Keratinocyte (primary cell): ENCODE measurements around the gene HGS. TPM values are rescaled to one million over a fixed set of nuclear protein-coding genes. Genes with fewer than 3 reads are reported as not detected.

Source experiments
- DNase-seq: peaks from one replicate; pipeline ENCODE4 v3.0.0-alpha.2; 2011; ENCODE audit warnings: low read depth, missing footprints, low spot score
- FAIRE-seq: peaks from 2 replicates; lab custom pipeline; 2011; peaks lifted over from hg19 to GRCh38; lab: Jason Lieb, UNC
- H2AFZ ChIP-seq: 2 replicates; pipeline ENCODE4 v1.6.0; 2012; ENCODE audit warnings: low read length, control low read depth, inconsistent platforms; ENCODE audit not compliant: control insufficient read depth
- H3K27ac ChIP-seq: 2 replicates; pipeline ENCODE4 v1.5.1; 2011; ENCODE audit warnings: low read length; ENCODE audit not compliant: control insufficient read depth, insufficient read depth
- H3K27me3 ChIP-seq: 3 replicates; pipeline ENCODE4 v1.6.0; 2011; ENCODE audit warnings: low read length; ENCODE audit not compliant: control insufficient read depth, insufficient read depth; ENCODE audit errors: extremely low read depth
- H3K36me3 ChIP-seq, 2 experiments: 2 replicates in 1 of 2; 3 replicates in 1 of 2; pipeline ENCODE4 v1.5.1; 2011; ENCODE audit warnings: low read length in 2 of 2, mild to moderate bottlenecking in 1 of 2; ENCODE audit not compliant: control insufficient read depth in 2 of 2, insufficient read depth in 2 of 2; ENCODE audit errors: extremely low read depth in 1 of 2
- H3K4me1 ChIP-seq: 3 replicates; pipeline ENCODE4 v1.5.1; 2011; ENCODE audit warnings: low read length; ENCODE audit not compliant: control insufficient read depth, insufficient read depth; ENCODE audit errors: extremely low read depth
- H3K4me2 ChIP-seq: 3 replicates; pipeline ENCODE4 v1.6.0; 2011; ENCODE audit warnings: low read depth, low read length; ENCODE audit not compliant: control insufficient read depth, insufficient read depth; ENCODE audit errors: extremely low read depth
- H3K4me3 ChIP-seq, 3 experiments: fragments of 200-600 bp in 1 of 3; sonication (generic) in 1 of 3; 2 replicates in 2 of 3; 3 replicates in 1 of 3; pipeline ENCODE4 v1.5.1; 2011 to 2016; ENCODE audit warnings: low read length in 3 of 3, mild to moderate bottlenecking in 3 of 3, control low read depth in 2 of 3, inconsistent platforms in 1 of 3, low read depth in 1 of 3, mixed read lengths in 1 of 3, mixed run types in 1 of 3, moderate library complexity in 1 of 3; ENCODE audit not compliant: control insufficient read depth in 2 of 3, insufficient read depth in 2 of 3; ENCODE audit errors: extremely low read depth in 1 of 3
- H3K79me2 ChIP-seq: 2 replicates; pipeline ENCODE4 v1.6.0; 2012; ENCODE audit warnings: low read length; ENCODE audit not compliant: control insufficient read depth, insufficient read depth
- H3K9ac ChIP-seq: 3 replicates; pipeline ENCODE4 v1.6.0; 2011; ENCODE audit warnings: low read length; ENCODE audit not compliant: control insufficient read depth, insufficient read depth; ENCODE audit errors: extremely low read depth
- H3K9me1 ChIP-seq: 3 replicates; pipeline ENCODE4 v1.6.0; 2011; ENCODE audit warnings: low read length; ENCODE audit not compliant: control insufficient read depth, insufficient read depth; ENCODE audit errors: extremely low read depth
- H3K9me3 ChIP-seq: 2 replicates; pipeline ENCODE4 v1.5.1; 2012; ENCODE audit warnings: low read depth, low read length; ENCODE audit not compliant: control insufficient read depth
- H4K20me1 ChIP-seq: 3 replicates; pipeline ENCODE4 v1.6.0; 2011; ENCODE audit warnings: low read length; ENCODE audit not compliant: control insufficient read depth, insufficient read depth; ENCODE audit errors: extremely low read depth
- EZH2 ChIP-seq: IDR thresholded peaks from one replicate; pipeline ENCODE4 v1.6.1; 2012; ENCODE audit warnings: inconsistent platforms, mild to moderate bottlenecking, low read length, moderate library complexity
- dilution Hi-C: fragments of 300-500 bp; cut with MboI; formaldehyde crosslinking; loops from one replicate; pipeline ENCODE4 v1.7.0; 2020; ENCODE audit warnings: low sequenced_read_pairs; ENCODE audit not compliant: extremely low pct_ligation_motif_present
- polyA plus RNA-seq, 5 experiments: library from polyadenylated mRNA; depleted of rRNA in 3 of 5; stranded (reverse) in 3 of 5; stranded (forward) in 1 of 5; unstranded in 1 of 5; fragments of >200 nt; gene quantifications; 1 replicate in 1 of 5; 2 replicates in 3 of 5; 3 replicates in 1 of 5; pipeline versions ENCODE4 v1.2.1 to v1.2.3, GENCODE V29; 2011 to 2012; ENCODE audit warnings: missing spikeins in 2 of 5, low read depth in 1 of 5, low replicate concordance in 1 of 5
- small RNA-seq, 3 experiments: library from RNA; depleted of rRNA; stranded (forward); fragments of <200 nt; gene quantifications; one replicate each; pipeline ENCODE3, GENCODE V24; 2012; ENCODE audit warnings: low read depth in 3 of 3, low replicate concordance in 1 of 3; ENCODE audit not compliant: insufficient read length in 3 of 3
- TF ChIP-seq, protein P1 (sequence below), 3 experiments: IDR thresholded peaks in 1 of 3; conservative IDR thresholded peaks in 1 of 3; optimal IDR thresholded peaks in 1 of 3; 2 replicates in 2 of 3; 3 replicates in 1 of 3; pipeline versions ENCODE3 to v1.5.1; 2011; ENCODE audit warnings: low read length in 3 of 3, mild to moderate bottlenecking in 3 of 3, moderate library complexity in 2 of 3, control low read depth in 1 of 3, inconsistent platforms in 1 of 3; ENCODE audit not compliant: insufficient read depth in 2 of 3; ENCODE audit errors: extremely low read depth in 1 of 3

Gene HGS
- polyA plus RNA-seq, 1 donor (not counting 4 experiments of a cell fraction or from before 2014, with no cell fraction given), result 79.6 TPM

DNA sequence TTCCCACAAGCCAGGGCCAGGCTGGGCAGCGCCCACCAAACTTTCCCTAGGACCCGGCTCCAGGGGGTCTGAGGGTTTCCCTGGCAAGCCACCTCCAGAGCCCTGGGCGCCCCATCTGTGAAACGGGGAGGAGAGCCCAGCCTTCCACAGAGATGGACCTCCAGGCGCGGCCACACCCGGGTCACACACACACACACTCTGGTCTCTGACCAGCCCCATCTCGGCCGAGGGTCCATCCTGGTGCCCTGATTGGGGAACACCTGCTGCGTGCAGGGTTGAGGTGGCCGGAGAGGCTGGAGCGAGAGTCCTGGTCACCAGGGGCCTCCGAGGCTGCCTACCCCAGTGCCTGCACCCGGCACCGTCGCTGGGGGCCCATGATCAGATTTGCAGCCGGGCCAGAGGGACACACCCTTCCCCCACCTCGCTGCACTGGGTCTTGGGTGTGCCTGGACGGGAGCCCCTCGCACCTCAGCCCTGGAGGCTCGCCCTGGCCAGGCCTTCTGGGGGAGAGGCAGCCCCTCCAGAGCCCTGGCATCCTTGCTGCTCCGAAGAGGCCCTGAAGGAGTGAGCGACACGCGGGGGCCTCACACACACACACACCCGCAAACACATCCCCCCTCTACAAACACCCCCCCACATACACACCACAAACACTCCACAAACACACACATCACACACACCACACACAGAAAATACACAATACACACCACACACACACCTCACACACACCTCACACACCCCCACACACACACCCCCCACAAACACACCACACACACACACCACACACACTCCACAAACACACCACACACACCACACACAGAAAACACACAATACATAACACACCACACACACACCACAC is 58.0 kb downstream of the HGS start:
- no peak for FAIRE-seq
- no peak overlapping the region for H3K4me3 ChIP-seq
- H3K36me3 ChIP-seq, result no peaks in the 10 kb centered on the region
- H3K4me1 ChIP-seq, result no peaks in the 10 kb centered on the region
- dilution Hi-C loops, result no loop called here
- H2AFZ ChIP-seq, result no peak overlapping the region
- no peaks in the 10 kb centered on the region for H3K79me2 ChIP-seq
- no peaks in the 10 kb centered on the region for H3K27me3 ChIP-seq
- TF ChIP-seq, protein P1, sequence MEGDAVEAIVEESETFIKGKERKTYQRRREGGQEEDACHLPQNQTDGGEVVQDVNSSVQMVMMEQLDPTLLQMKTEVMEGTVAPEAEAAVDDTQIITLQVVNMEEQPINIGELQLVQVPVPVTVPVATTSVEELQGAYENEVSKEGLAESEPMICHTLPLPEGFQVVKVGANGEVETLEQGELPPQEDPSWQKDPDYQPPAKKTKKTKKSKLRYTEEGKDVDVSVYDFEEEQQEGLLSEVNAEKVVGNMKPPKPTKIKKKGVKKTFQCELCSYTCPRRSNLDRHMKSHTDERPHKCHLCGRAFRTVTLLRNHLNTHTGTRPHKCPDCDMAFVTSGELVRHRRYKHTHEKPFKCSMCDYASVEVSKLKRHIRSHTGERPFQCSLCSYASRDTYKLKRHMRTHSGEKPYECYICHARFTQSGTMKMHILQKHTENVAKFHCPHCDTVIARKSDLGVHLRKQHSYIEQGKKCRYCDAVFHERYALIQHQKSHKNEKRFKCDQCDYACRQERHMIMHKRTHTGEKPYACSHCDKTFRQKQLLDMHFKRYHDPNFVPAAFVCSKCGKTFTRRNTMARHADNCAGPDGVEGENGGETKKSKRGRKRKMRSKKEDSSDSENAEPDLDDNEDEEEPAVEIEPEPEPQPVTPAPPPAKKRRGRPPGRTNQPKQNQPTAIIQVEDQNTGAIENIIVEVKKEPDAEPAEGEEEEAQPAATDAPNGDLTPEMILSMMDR (optimal IDR thresholded peaks at IDR 0.05 in 1 of 3, IDR thresholded peaks at IDR 0.05 in 1 of 3, conservative IDR thresholded peaks at IDR 0.05 in 1 of 3; ENCODE audit: extremely low read depth in 1 of 3, insufficient read depth in 2 of 3, low read length in 3 of 3), result no peak
- TF ChIP-seq EZH2, result no peak
- DNase-seq, result no peak
- no peak overlapping the region for H3K27ac ChIP-seq
- H4K20me1 ChIP-seq, result no peaks in the 10 kb centered on the region
- H3K9me1 ChIP-seq, result no peaks in the 10 kb centered on the region
- no peak overlapping the region for H3K4me2 ChIP-seq
- H3K9me3 ChIP-seq, result no peaks in the 10 kb centered on the region
- no peak overlapping the region for H3K9ac ChIP-seq

Small RNA genes within 50 kb of the gene (small RNA-seq; reads per million reads assigned to genes)
- 0 to 0.33 (median 0.25) reads per million in 3 experiments for gene MIR6786

Other genes starting within 250 kb of the HGS start
- 1,003 to 6,215 TPM (median 1,867 TPM) in 3 replicates for gene ACTG1, start 171.2 kb upstream of the HGS start, polyA plus RNA-seq
- not detected in 3 replicates for gene FSCN2, start 155.6 kb upstream of the HGS start, polyA plus RNA-seq
- 3.8 to 7.4 TPM (median 6.9 TPM) in 3 replicates for gene FAAP100, start 131.7 kb upstream of the HGS start, polyA plus RNA-seq
- 64.0 to 76.2 TPM (median 71.7 TPM) in 3 replicates for gene NPLOC4, start 46.9 kb upstream of the HGS start, polyA plus RNA-seq
- 0.89 to 2.9 TPM (median 1.3 TPM) in 3 replicates for gene TSPAN10, start 46.8 kb upstream of the HGS start, polyA plus RNA-seq
- 0.24 TPM in 1 of 3 replicates, not detected in the others for gene PDE6G, start 27.5 kb upstream of the HGS start, polyA plus RNA-seq
- gene OXLD1, start 17.4 kb upstream of the HGS start, polyA plus RNA-seq, result 14.7 to 37.4 TPM (median 16.3 TPM) in 3 replicates
- 15.4 to 22.3 TPM (median 17.2 TPM) in 3 replicates for gene CCDC137, start 17.3 kb upstream of the HGS start, polyA plus RNA-seq
- 46.5 to 58.3 TPM (median 48.7 TPM) in 3 replicates for gene ARL16, start 214 bp upstream of the HGS start, polyA plus RNA-seq
- gene MRPL12, start 19.4 kb downstream of the HGS start, polyA plus RNA-seq, result 78.5 to 96.8 TPM (median 84.2 TPM) in 3 replicates
- 12.7 to 18.0 TPM (median 15.9 TPM) in 3 replicates for gene SLC25A10, start 28.3 kb downstream of the HGS start, polyA plus RNA-seq
- not detected in 3 replicates for gene GCGR, start 120.1 kb downstream of the HGS start, polyA plus RNA-seq
- 17.7 to 29.1 TPM (median 24.4 TPM) in 3 replicates for gene MCRIP1, start 149.3 kb downstream of the HGS start, polyA plus RNA-seq
- gene PPP1R27, start 151.0 kb downstream of the HGS start, polyA plus RNA-seq, result 0.12 to 0.99 TPM in 2 of 3 replicates, not detected in the other
- gene P4HB, start 176.5 kb downstream of the HGS start, polyA plus RNA-seq, result 75.2 to 149 TPM (median 110 TPM) in 3 replicates
- gene ARHGDIA, start 187.3 kb downstream of the HGS start, polyA plus RNA-seq, result 51.7 to 280 TPM (median 65.7 TPM) in 3 replicates
- gene ALYREF, start 207.6 kb downstream of the HGS start, polyA plus RNA-seq, result 49.6 to 84.5 TPM (median 68.3 TPM) in 3 replicates
- gene ANAPC11, start 207.7 kb downstream of the HGS start, polyA plus RNA-seq, result 195 to 269 TPM (median 230 TPM) in 3 replicates
- gene NPB, start 218.2 kb downstream of the HGS start, polyA plus RNA-seq, result 0.07 TPM in 1 of 3 replicates, not detected in the others
- gene PCYT2, start 227.4 kb downstream of the HGS start, polyA plus RNA-seq, result 38.1 to 47.6 TPM (median 45.8 TPM) in 3 replicates
- 6.9 to 11.9 TPM (median 7.4 TPM) in 3 replicates for gene SIRT7, start 234.2 kb downstream of the HGS start, polyA plus RNA-seq
- gene MAFG, start 243.7 kb downstream of the HGS start, polyA plus RNA-seq, result 8.3 to 12.1 TPM (median 9.4 TPM) in 3 replicates